ENCODE measurements around the gene SH3RF3. TPM values are rescaled to one million over a fixed set of nuclear protein-coding genes. Genes with fewer than 3 reads are reported as not detected.

Gene SH3RF3
- total RNA-seq, 4 donors from 2014 or later, result 2.2 to 6.1 (median 4.2) TPM

- peak; percentile 9 to 21 for DNase-seq (ENCODE audit: low spot score in 2 of 2)
- TF ChIP-seq EP300 (IDR thresholded peaks at IDR 0.05) (no peak), POLR2A (IDR thresholded peaks at IDR 0.05) (no peak), CTCF (IDR thresholded peaks at IDR 0.05) (no peak)
- Histone ChIP-seq H3K4me1 (no peaks in the 10 kb centered on the region), H3K27me3 (no peaks in the 10 kb centered on the region), H3K27ac (peak overlapping the region; percentile 6), H3K4me3 (no peak overlapping the region), H3K36me3 (peaks cover 4% of the 10 kb centered on the region), H3K9me3 (no peaks in the 10 kb centered on the region)
- 100% methylated on average over 1 of the region's 1 CpG for WGBS
These were observed 329.5 kb downstream of the SH3RF3 start for GRCh38 chr2:109458512-109458911.

- Histone ChIP-seq H3K4me1 (no peaks in the 10 kb centered on the region), H3K9me3 (no peaks in the 10 kb centered on the region), H3K27me3 (no peaks in the 10 kb centered on the region), H3K36me3 (peaks cover 4% of the 10 kb centered on the region), H3K4me3 (no peak overlapping the region), H3K27ac (no peak overlapping the region)
- no peak for TF ChIP-seq EP300 (IDR thresholded peaks at IDR 0.05)
- WGBS, result 80% methylated on average over 6 of the region's 6 CpGs
- peak; percentile 30 to 74 for DNase-seq (ENCODE audit: low spot score in 2 of 2)
These were observed 330.5 kb downstream of the SH3RF3 start for GRCh38 chr2:109459485-109459884.

- H3K4me1 ChIP-seq, result no peaks in the 10 kb centered on the region
- H3K27me3 ChIP-seq, result no peaks in the 10 kb centered on the region
- H3K9me3 ChIP-seq, result no peaks in the 10 kb centered on the region
- 95% methylated on average over 4 of the region's 4 CpGs for WGBS
- no peak overlapping the region for H3K27ac ChIP-seq
- no peak overlapping the region for H3K4me3 ChIP-seq
- no peak for TF ChIP-seq POLR2AphosphoS5 (IDR thresholded peaks at IDR 0.05)
- TF ChIP-seq POLR2A (IDR thresholded peaks at IDR 0.05), result no peak
- peak; percentile 21 to 45 for DNase-seq (ENCODE audit: low spot score in 2 of 2)
- peaks cover 4% of the 10 kb centered on the region for H3K36me3 ChIP-seq
These were observed 331.7 kb downstream of the SH3RF3 start for GRCh38 chr2:109460553-109461324.

GRCh38 chr2:109463236-109463635 lies 334.2 kb downstream of the SH3RF3 start:
- DNase-seq (ENCODE audit: low spot score in 2 of 2), result peak; percentile 31 to 35

GRCh38 chr2:109463891-109464290 lies 334.9 kb downstream of the SH3RF3 start:
- H3K27me3 ChIP-seq, result no peaks in the 10 kb centered on the region
- H3K4me3 ChIP-seq, result no peak overlapping the region
- no peak for TF ChIP-seq POLR2AphosphoS5 (IDR thresholded peaks at IDR 0.05)
- TF ChIP-seq POLR2A (IDR thresholded peaks at IDR 0.05), result no peak
- no peak for TF ChIP-seq CTCF (IDR thresholded peaks at IDR 0.05)
- TF ChIP-seq EP300 (IDR thresholded peaks at IDR 0.05), result no peak
- WGBS, result 92% methylated on average over 5 of the region's 5 CpGs
- H3K9me3 ChIP-seq, result no peaks in the 10 kb centered on the region
- H3K27ac ChIP-seq, result no peak overlapping the region
- H3K4me1 ChIP-seq, result peaks cover 16% of the 10 kb centered on the region
- peak in 1 of 2 donors; percentile 26 for DNase-seq (ENCODE audit: low spot score in 2 of 2)
- H3K36me3 ChIP-seq, result no peaks in the 10 kb centered on the region

More at GRCh38 chr2:109463236-109463635, 334.2 kb downstream of the SH3RF3 start:
- no peaks in the 10 kb centered on the region for H3K9me3 ChIP-seq
- H3K27me3 ChIP-seq, result no peaks in the 10 kb centered on the region
- no peak overlapping the region for H3K27ac ChIP-seq
- TF ChIP-seq POLR2A (IDR thresholded peaks at IDR 0.05) (no peak), POLR2AphosphoS5 (IDR thresholded peaks at IDR 0.05) (no peak), CTCF (IDR thresholded peaks at IDR 0.05) (no peak), EP300 (IDR thresholded peaks at IDR 0.05) (no peak)
- no peak overlapping the region for H3K4me3 ChIP-seq
- H3K36me3 ChIP-seq, result no peaks in the 10 kb centered on the region
- peaks cover 15% of the 10 kb centered on the region for H3K4me1 ChIP-seq
- WGBS, result 94% methylated on average over 6 of the region's 6 CpGs

- DNase-seq (ENCODE audit: low spot score in 2 of 2), result peak; percentile 32 to 49
- H3K27me3 ChIP-seq, result no peaks in the 10 kb centered on the region
- no peaks in the 10 kb centered on the region for H3K9me3 ChIP-seq
- TF ChIP-seq CTCF (IDR thresholded peaks at IDR 0.05) (no peak), POLR2A (IDR thresholded peaks at IDR 0.05) (no peak), EP300 (IDR thresholded peaks at IDR 0.05) (no peak), POLR2AphosphoS5 (IDR thresholded peaks at IDR 0.05) (no peak)
- H3K27ac ChIP-seq, result no peak overlapping the region
- peaks cover 36% of the 10 kb centered on the region for H3K4me1 ChIP-seq
- H3K36me3 ChIP-seq, result no peaks in the 10 kb centered on the region
- WGBS, result 65% methylated on average over 8 of the region's 8 CpGs
- H3K4me3 ChIP-seq, result no peak overlapping the region
These were observed 337.9 kb downstream of the SH3RF3 start for GRCh38 chr2:109466674-109467575.
